Measurements from ENCODE around the gene NUPR1.

DNA sequence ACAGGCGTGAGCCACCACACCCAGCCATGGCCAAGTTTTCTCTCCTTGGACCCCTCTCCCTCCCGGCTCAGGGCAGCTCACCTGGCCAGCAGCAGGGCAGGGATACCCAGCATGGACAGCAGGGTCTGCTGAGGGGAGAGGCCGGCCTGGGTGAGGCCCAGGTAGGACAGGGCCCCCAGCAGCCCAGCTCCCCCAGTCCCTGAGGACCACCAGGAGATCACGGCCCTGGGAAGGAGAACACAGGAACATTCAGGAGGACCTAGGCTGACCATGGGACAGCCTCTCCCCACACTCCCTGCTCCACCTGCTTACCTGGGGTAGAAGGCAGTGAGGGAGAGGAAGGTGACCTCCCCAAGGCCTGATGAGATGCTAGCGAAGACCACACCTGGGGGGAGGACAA, 52.5 kb downstream of the NUPR1 start:
- TF ChIP-seq POLR2A (IDR thresholded peaks at IDR 0.05): no peak
- TF ChIP-seq, protein P1, sequence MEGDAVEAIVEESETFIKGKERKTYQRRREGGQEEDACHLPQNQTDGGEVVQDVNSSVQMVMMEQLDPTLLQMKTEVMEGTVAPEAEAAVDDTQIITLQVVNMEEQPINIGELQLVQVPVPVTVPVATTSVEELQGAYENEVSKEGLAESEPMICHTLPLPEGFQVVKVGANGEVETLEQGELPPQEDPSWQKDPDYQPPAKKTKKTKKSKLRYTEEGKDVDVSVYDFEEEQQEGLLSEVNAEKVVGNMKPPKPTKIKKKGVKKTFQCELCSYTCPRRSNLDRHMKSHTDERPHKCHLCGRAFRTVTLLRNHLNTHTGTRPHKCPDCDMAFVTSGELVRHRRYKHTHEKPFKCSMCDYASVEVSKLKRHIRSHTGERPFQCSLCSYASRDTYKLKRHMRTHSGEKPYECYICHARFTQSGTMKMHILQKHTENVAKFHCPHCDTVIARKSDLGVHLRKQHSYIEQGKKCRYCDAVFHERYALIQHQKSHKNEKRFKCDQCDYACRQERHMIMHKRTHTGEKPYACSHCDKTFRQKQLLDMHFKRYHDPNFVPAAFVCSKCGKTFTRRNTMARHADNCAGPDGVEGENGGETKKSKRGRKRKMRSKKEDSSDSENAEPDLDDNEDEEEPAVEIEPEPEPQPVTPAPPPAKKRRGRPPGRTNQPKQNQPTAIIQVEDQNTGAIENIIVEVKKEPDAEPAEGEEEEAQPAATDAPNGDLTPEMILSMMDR (IDR thresholded peaks at IDR 0.05 in 4 of 5, conservative IDR thresholded peaks at IDR 0.05 in 1 of 5): no peak
